Heart left ventricle (tissue), 16 donors: ENCODE data around the gene PDGFD. TPM values are rescaled to one million over a fixed set of nuclear protein-coding genes. Genes with fewer than 3 reads are reported as not detected.

Source experiments
- ATAC-seq, 4 donors: fragments of 200-7000 bp; cut with Tn5 transposase; one replicate each; pipeline ENCODE4 v1.9.1; 2020 to 2022; ENCODE audit warnings: moderate library complexity in 4 of 4, mild to moderate bottlenecking in 3 of 4, moderate number of reproducible peaks in 1 of 4
- DNase-seq, 5 donors: peaks; one replicate each; pipeline ENCODE4 v3.0.0-alpha.2; 2020
- H3K27ac ChIP-seq, 12 donors: fragments of 200-600 bp; sonication (generic) in 4 of 12; one replicate each; pipeline versions ENCODE4 v1.5.0 to v1.8.0; 2016 to 2022; ENCODE audit warnings: mild to moderate bottlenecking in 2 of 12
- H3K27me3 ChIP-seq, 9 donors: fragments of 200-600 bp; sonication (generic) in 2 of 9; one replicate each; pipeline versions ENCODE4 v1.5.1 to v1.8.0; 2016 to 2022; ENCODE audit warnings: mild to moderate bottlenecking in 3 of 9
- H3K36me3 ChIP-seq, 9 donors: fragments of 200-600 bp; sonication (generic) in 2 of 9; one replicate each; pipeline versions ENCODE4 v1.5.0 to v1.8.0; 2018 to 2022; ENCODE audit warnings: mild to moderate bottlenecking in 2 of 9
- H3K4me1 ChIP-seq, 12 donors: fragments of 200-600 bp; sonication (generic) in 4 of 12; one replicate each; pipeline versions ENCODE4 v1.5.0 to v1.8.0; 2016 to 2022; ENCODE audit warnings: mild to moderate bottlenecking in 3 of 12
- H3K4me3 ChIP-seq, 12 donors: fragments of 200-600 bp; sonication (generic) in 4 of 12; one replicate each; pipeline versions ENCODE4 v1.5.0 to v1.8.0; 2017 to 2022; ENCODE audit warnings: mild to moderate bottlenecking in 9 of 12, moderate library complexity in 4 of 12
- H3K9me3 ChIP-seq, 12 donors: fragments of 200-600 bp; sonication (generic) in 4 of 12; one replicate each; pipeline versions ENCODE4 v1.5.0 to v1.8.0; 2016 to 2022; ENCODE audit warnings: mild to moderate bottlenecking in 1 of 12
- POLR2A ChIP-seq, 2 donors: fragments of 450-650 bp; IDR thresholded peaks; one replicate each; pipeline ENCODE4 v1.6.1; 2017; ENCODE audit warnings: antibody characterized with exemption in 2 of 2, mild to moderate bottlenecking in 2 of 2, moderate library complexity in 2 of 2
- WGBS, 4 donors: extraction: QIAGEN DNeasy Blood & Tissue Kit in 2 of 4; methylation state at CpG; one replicate each; pipeline versions ENCODE4 v1.1.5 to v1.1.7; 2013 to 2018; 5-methylcytosine and 5-hydroxymethylcytosine counted together
- intact Hi-C, 10 donors: fragments of 100-400 bp; cut with DNase I; formaldehyde crosslinking; loops; one replicate each; pipeline versions ENCODE4 v1.11.1 to v1.14.2; 2022
- polyA plus RNA-seq, 2 donors: library from polyadenylated mRNA; stranded (reverse); fragments of 200-250 nt; gene quantifications; one replicate each; pipeline ENCODE4 v1.2.3, GENCODE V29; 2013
- total RNA-seq, 9 donors: library from RNA; depleted of rRNA in 2 of 9; stranded (reverse); fragments of >200 nt in 2 of 9; fragmentation: NEBNext Ultra II Directional in 3 of 9; extraction: Animal tissue kit (Norgen Biotek cat#: 25700) in 3 of 9; gene quantifications; one replicate each; pipeline versions ENCODE4 v1.1.0 to v1.2.4, GENCODE V29; 2016 to 2023
- TF ChIP-seq, protein P1 (sequence below), 12 donors: fragments of 200-600 bp; sonication (generic) in 4 of 12; IDR thresholded peaks; one replicate each; pipeline versions ENCODE4 v1.5.0 to v1.8.0; 2018 to 2022; ENCODE audit warnings: antibody characterized with exemption in 12 of 12, mild to moderate bottlenecking in 5 of 12
- donor health status: ischemic (EF 13 %, LVEDD 7.1; RV severe dilation, severe dysfunction).
- donor health status: healthy with polysubstance abuse.
- donor health status: DM: no; HTN: yes; CAD: no.
- donor health status: DM: no; HTN: no; CAD: no.
- donor health status: ischemic (EF 25% LVEDD 6.9; RV normal size, moderate dysfunction).
- donor health status: ischemic (EF 25% LVEDD 5.7; RV mildly dilated, moderate dysfunction).
- donor health status: healthy.
- donor health status: DM: yes; HTN: yes; CAD: no.
- donor health status: ischemic (EF 35%, LVEDD 5.7; RV mildly dilated, moderate dysfunction).
- donor health status: nonischemic (EF 11% LVEDD 7.7; RV severe dilation, severe dysfunction).
- donor health status: DM: yes; HTN: yes; CAD: no.
- donor health status: PGD.
- donor health status: ischemic (EF 29% LVEDD 5.4; RV normal size, mild dysfunction).
- donor health status: nonischemic (EF 23%, LVEDD 6.1; RV moderate dilation, normal function).

PDGFD gene
- total and polyA plus RNA-seq, 11 donors, result 3.6 to 24.6 (median 15.3) TPM

DNA sequence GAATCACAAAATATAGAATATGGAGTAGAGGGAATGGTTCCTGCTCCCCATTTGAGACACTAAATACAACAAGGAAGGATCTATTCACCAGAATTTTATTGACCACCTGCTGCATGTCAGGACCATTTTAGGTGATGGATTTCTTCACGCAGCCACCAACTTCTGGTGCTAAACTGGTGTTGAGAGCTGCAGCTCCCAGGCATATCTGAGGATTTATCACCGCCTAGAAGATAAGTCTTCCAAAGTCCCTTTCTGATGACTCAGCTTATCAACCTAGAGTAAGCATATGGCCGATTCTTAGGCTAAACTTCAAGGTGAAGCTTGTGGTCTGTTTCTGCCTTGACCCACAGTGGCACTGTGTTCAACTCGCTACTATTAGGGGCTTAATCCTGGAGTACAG lies 120.8 kb downstream of the PDGFD start:
- Histone ChIP-seq H3K4me3 (no peak overlapping the region), H3K27me3 (no peaks in the 10 kb centered on the region), H3K27ac (no peak overlapping the region), H3K36me3 (no peaks in the 10 kb centered on the region), H3K4me1 (no peaks in the 10 kb centered on the region), H3K9me3 (peaks cover 0 to 6% (median 0%) of the 10 kb centered on the region in 12 donors)
- no peak for DNase-seq
- intact Hi-C loops, result no loop called here
- TF ChIP-seq POLR2A (IDR thresholded peaks at IDR 0.05), result no peak
- WGBS, 4 donors, result 68 to 83% (median 78%) methylated on average over 4 of the region's 4 CpGs
- no peak for ATAC-seq

DNA sequence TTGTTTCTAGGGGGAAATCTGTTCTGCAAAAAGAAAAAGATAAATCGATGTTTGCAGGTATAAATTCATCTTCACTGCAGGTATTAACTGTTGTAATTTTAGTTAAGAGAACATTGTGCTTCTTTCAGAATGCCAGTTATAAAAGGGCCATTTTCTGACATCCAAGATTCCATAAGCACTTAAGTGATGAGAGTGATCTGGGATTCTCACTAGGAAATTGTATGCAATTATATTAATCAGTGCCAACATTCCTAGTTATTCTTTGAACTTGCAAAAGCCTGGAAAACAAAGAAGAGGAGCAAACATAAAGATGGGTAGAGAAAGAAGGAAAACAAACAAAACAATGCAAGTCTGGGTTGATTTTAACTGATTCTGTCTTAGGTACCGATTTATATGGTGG lies 122.2 kb downstream of the PDGFD start:
- H3K4me3 ChIP-seq, result no peak overlapping the region
- WGBS, 4 donors, result 92 to 98% (median 94%) methylated on average over 2 of the region's 2 CpGs
- no peak for ATAC-seq
- no peaks in the 10 kb centered on the region for H3K4me1 ChIP-seq
- DNase-seq, result no peak
- TF ChIP-seq, protein P1, sequence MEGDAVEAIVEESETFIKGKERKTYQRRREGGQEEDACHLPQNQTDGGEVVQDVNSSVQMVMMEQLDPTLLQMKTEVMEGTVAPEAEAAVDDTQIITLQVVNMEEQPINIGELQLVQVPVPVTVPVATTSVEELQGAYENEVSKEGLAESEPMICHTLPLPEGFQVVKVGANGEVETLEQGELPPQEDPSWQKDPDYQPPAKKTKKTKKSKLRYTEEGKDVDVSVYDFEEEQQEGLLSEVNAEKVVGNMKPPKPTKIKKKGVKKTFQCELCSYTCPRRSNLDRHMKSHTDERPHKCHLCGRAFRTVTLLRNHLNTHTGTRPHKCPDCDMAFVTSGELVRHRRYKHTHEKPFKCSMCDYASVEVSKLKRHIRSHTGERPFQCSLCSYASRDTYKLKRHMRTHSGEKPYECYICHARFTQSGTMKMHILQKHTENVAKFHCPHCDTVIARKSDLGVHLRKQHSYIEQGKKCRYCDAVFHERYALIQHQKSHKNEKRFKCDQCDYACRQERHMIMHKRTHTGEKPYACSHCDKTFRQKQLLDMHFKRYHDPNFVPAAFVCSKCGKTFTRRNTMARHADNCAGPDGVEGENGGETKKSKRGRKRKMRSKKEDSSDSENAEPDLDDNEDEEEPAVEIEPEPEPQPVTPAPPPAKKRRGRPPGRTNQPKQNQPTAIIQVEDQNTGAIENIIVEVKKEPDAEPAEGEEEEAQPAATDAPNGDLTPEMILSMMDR (IDR thresholded peaks at IDR 0.05), result no peak
- TF ChIP-seq POLR2A (IDR thresholded peaks at IDR 0.05), result no peak
- no peaks in the 10 kb centered on the region for H3K36me3 ChIP-seq
- no peaks in the 10 kb centered on the region for H3K27me3 ChIP-seq
- intact Hi-C loops, result no loop called here
- H3K27ac ChIP-seq, result no peak overlapping the region
- peaks cover 0 to 2% (median 0%) of the 10 kb centered on the region in 12 donors for H3K9me3 ChIP-seq

DNA sequence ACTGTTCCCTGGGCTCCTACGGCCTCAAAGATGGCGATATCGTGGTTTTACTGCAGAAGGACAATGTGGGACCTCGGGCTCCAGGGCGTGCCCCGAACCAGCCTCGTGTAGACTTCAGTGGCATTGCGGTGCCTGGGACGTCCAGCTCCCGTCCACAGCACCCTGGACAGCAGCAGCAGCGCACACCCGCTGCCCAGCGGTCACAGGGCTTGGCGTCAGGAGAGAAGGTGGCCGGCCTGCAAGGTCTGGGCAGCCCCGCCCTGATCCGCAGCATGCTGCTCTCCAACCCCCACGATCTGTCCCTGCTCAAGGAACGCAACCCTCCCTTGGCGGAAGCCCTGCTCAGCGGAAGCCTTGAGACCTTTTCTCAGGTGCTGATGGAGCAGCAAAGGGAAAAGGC lies 127.0 kb downstream of the PDGFD start:
- H3K36me3 ChIP-seq, result no peaks in the 10 kb centered on the region
- intact Hi-C loops, result no loop called here
- peaks cover 0 to 11% (median 0%) of the 10 kb centered on the region in 12 donors for H3K4me1 ChIP-seq
- no peaks in the 10 kb centered on the region for H3K9me3 ChIP-seq
- H3K27me3 ChIP-seq, result no peaks in the 10 kb centered on the region
- no peak overlapping the region for H3K27ac ChIP-seq
- ATAC-seq (no peak), DNase-seq (peak in 1 of 5 donors; percentile 59)
- no peak for TF ChIP-seq POLR2A (IDR thresholded peaks at IDR 0.05)
- TF ChIP-seq, protein P1 (IDR thresholded peaks at IDR 0.05), result no peak
- WGBS, 4 donors, result 95 to 100% (median 98%) methylated on average over 14 to 21 of the region's 21 CpGs
- H3K4me3 ChIP-seq, result no peak overlapping the region

DNA sequence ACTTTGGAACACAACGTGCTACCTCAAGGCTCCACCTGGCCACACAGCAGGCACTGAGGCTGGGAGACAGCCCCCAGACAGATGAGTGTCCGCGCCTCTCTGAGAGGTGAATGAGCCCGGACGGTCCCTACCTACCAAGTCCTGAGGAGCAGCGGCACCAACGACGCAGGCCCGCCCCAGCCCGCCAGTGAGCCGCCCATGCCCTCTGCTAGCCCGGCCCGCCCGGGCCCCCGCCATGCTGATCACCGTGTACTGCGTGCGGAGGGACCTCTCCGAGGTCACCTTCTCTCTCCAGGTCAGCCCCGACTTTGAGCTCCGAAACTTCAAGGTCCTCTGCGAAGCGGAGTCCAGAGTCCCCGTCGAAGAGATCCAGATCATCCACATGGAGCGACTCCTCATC lies 127.4 kb downstream of the PDGFD start, which contains the start of gene DDI1:
DDI1 (plus strand) TSS at position 53 of the 400 bp plus-strand sequence; CDS start at position 236, 183 bp downstream.
- H3K27ac ChIP-seq, result no peak within 1 kb of the TSS
- no peak for TF ChIP-seq POLR2A (IDR thresholded peaks at IDR 0.05)
- TF ChIP-seq, protein P1 (IDR thresholded peaks at IDR 0.05), result no peak
- intact Hi-C loops, result no loop called here
- no peaks in the 10 kb centered on the region for H3K36me3 ChIP-seq
- H3K4me3 ChIP-seq, result no peak within 1 kb of the TSS
- WGBS, 4 donors, result 96 to 97% (median 97%) methylated on average over 25 to 26 of the region's 26 CpGs
- peak in 1 of 4 donors; percentile 41 for ATAC-seq
- H3K27me3 ChIP-seq, result no peaks in the 10 kb centered on the region
- peak in 1 of 5 donors; percentile 57 for DNase-seq
- peaks cover 0 to 4% (median 0%) of the 10 kb centered on the region in 12 donors for H3K9me3 ChIP-seq
- H3K4me1 ChIP-seq, result peaks cover 0 to 11% (median 0%) of the 10 kb centered on the region in 12 donors

DNA sequence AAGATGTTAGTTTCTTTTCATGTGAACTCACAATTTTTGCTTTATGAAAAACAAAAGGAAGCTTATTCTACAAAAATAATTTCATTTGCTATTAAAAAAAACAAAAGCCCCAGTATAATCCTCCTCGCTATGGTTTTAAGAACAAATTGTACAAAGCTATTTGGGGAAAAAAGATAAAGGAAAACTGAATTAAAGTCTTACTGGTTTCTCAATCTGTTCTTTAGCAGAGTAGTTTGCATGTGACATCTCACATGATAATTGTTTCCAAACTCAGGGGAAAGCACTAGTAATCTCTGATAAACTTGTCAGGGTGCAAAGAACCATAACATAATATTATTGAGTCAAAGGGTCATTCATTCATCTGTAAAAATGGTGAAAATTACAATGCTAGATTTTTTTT lies 130.4 kb downstream of the PDGFD start:
- peaks cover 0 to 13% (median 0%) of the 10 kb centered on the region in 12 donors for H3K9me3 ChIP-seq
- DNase-seq, result no peak
- peak overlapping the region in 2 of 12 donors; percentile 11 to 47 for H3K27ac ChIP-seq
- no peak overlapping the region for H3K4me3 ChIP-seq
- WGBS, 4 donors, result 31 to 45% (median 41%) methylated on average over 1 of the region's 1 CpG
- no peak for ATAC-seq
- no peaks in the 10 kb centered on the region for H3K36me3 ChIP-seq
- TF ChIP-seq POLR2A (IDR thresholded peaks at IDR 0.05), result no peak
- TF ChIP-seq, protein P1 (IDR thresholded peaks at IDR 0.05), result no peak
- intact Hi-C loops, result no loop called here
- H3K4me1 ChIP-seq, result peaks cover 0 to 11% (median 0%) of the 10 kb centered on the region in 12 donors
- no peaks in the 10 kb centered on the region for H3K27me3 ChIP-seq
